GM13977 (cell line): ENCODE results near the gene WDR4.

Experiments
- DNase-seq: peaks from one replicate; pipeline ENCODE4 v3.0.0; 2012; ENCODE audit warnings: low spot score
- CTCF ChIP-seq: IDR thresholded peaks from 2 replicates; pipeline ENCODE4 v1.5.1; 2012; ENCODE audit warnings: mild to moderate bottlenecking, control low read depth; ENCODE audit not compliant: insufficient read depth; ENCODE audit errors: extremely low read depth, missing control alignments
- in situ Hi-C: fragments of 300-500 bp; cut with MboI; formaldehyde crosslinking; loops from one replicate; pipeline ENCODE4 v1.12.0; 2022; ENCODE audit warnings: low sequenced_read_pairs, low pct_unique_long_range_greater_than_20kb, mixed read lengths, inconsistent platforms; ENCODE audit not compliant: unreplicated experiment

The WDR4 gene

GRCh38 chr21:42799516-42799915, 79.8 kb downstream of the WDR4 start:
- TF ChIP-seq CTCF, result no peak
- DNase-seq, result peak; percentile 34
- in situ Hi-C loops, result no loop called here
